HG03039 (cell line): ENCODE measurements around the gene CCDC142.

Experiments used
- ATAC-seq: cut with Tn5 transposase; IDR thresholded peaks from one replicate; pipeline ENCODE4 v1.9.1; 2021; ENCODE audit warnings: mild to moderate bottlenecking, moderate library complexity; ENCODE audit not compliant: unreplicated experiment

Gene CCDC142

GRCh38 chr2:74425523-74425922 lies 57.3 kb downstream of the CCDC142 start:
- ATAC-seq: no peak

- no peak for ATAC-seq
These were observed 57.8 kb downstream of the CCDC142 start for GRCh38 chr2:74424995-74425406.

GRCh38 chr2:74424139-74424992 lies 58.4 kb downstream of the CCDC142 start:
- ATAC-seq: no peak
